ENCODE data around the gene PLXNC1.

GRCh38 chr12:94272280-94272679 is 123.9 kb downstream of the PLXNC1 start:
- no peak for TF ChIP-seq ZNF521 (tag by site-specific recombination; IDR thresholded peaks at IDR 0.05)
- TF ChIP-seq ZNF23 (tag by site-specific recombination; IDR thresholded peaks at IDR 0.05; ENCODE audit: borderline replicate concordance), result no peak
- no peak for TF ChIP-seq CTCF (tag by site-specific recombination; IDR thresholded peaks at IDR 0.05)
- TF ChIP-seq ZNF544 (tag by site-specific recombination; IDR thresholded peaks at IDR 0.05), result no peak
- TF ChIP-seq ZNF501 (tag by site-specific recombination; IDR thresholded peaks at IDR 0.05), result no peak
- TF ChIP-seq ZNF626 (tag by site-specific recombination; IDR thresholded peaks at IDR 0.05), result no peak
- no peak for TF ChIP-seq ZNF292 (tag by site-specific recombination; IDR thresholded peaks at IDR 0.05; ENCODE audit: borderline replicate concordance, low read depth)
- no peak for TF ChIP-seq ZBTB26 (tag by site-specific recombination; optimal IDR thresholded peaks at IDR 0.05)
- TF ChIP-seq ZSCAN5A (tag by site-specific recombination; IDR thresholded peaks at IDR 0.05), result no peak
- no peak for TF ChIP-seq ZNF18 (tag by site-specific recombination; IDR thresholded peaks at IDR 0.05)
- TF ChIP-seq ZBTB17 (tag by site-specific recombination; IDR thresholded peaks at IDR 0.05), result no peak
- no peak for TF ChIP-seq PRDM1 (tag by site-specific recombination; IDR thresholded peaks at IDR 0.05)
- no peak for TF ChIP-seq ZNF24 (tag by site-specific recombination; IDR thresholded peaks at IDR 0.05)

All from HEK293 (cell line).